ENCODE results near the gene FSTL5.

Gene FSTL5

DNA sequence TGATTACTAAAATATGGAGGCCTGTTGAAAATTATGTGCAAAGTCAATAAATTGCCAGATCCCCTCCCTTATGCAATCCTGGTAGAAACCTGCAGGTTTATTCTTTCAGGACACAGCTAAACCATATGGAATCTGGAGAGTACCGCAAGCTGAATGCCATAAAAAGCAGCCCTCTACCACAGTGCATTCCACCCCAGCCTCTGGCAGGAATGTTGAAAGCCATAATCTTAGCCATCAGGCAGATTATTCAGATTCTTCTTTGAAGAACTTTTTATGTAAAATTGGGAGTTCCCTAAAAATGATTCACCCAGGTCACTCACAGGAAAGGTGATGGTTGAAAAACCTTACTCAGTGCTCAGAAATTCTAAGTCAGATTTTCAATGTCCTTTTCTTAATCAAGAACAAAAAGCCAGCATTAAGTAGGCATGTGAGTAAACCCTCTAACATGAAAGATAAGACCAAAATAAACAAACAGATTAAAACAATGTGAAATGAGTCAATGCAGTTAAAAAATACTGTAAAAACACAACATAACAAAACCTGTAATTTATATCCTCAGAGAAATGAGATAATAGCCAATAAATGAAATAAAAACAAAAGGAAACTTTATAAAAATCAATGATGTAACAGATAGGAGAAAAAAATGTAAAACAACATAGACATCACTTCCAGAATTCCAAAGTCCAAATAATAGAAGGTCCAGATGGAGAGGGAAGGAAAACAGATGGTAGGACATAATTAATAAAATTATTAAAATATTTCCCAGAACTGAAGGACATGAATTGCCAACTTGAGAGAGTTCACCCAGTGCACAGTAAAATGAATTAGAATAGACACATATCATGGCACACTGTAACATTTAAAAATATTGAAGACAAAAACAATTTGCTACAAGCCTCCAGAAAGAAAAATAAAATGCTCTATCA, 226.9 kb downstream of the FSTL5 start:
- FAIRE-seq = no peak

DNA sequence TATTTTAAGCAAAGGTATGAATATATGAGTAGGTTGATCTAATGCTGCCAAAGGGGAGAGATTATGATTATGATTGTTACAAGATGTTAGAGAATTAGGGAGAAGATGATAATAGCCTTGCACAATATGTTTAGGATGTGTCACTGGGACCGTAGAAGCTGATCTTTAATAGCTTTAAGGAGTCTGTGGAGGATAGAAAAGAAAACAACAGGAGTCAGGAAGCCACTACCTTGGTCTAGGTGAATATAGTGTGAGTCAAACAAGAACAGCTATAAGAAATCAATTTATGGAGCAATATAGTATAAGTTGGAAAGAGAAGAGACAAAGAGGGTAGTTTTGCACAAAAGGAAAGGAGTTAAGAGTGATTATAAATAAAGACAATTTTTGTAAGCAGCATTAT, 232.7 kb downstream of the FSTL5 start:
- no peak for FAIRE-seq

- no peak for FAIRE-seq
These were observed 233.8 kb downstream of the FSTL5 start for GRCh38 chr4:161929956-161930355.

DNA sequence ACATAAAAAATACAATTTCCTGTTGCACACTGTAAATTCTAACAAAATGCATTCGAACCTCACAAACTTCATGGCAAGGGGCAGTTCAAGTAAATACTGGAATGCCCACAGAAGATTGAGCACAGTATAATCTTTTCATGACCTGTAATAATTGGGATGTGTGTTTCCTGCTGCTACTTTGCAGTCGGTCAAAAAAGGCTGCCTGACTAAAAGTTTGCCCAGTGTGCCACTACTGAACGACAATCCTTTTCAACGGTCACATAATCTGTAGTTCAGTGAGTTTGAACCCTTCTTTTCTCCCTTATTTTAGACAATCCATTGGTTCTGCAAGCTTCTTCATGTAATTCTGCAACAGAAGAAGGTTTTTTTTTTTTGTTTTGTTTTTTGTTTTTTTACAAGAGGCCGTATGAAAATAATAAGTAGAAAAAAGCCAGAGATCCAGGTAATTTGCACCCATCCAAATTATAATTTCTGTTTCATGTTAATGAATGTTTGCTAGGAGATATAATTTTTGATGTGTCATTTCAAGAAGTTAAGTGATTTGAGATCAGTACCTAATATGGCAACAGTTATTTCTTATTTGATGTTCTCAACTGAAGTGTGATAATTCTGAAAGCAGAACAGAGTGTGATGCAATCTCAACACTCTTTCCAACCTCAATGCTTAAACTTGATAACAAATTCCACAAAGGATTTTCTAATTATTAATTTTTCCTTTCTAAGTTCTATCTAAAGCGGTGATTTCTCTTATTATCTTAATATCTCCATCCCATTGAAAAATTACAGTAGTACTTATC, 237.6 kb downstream of the FSTL5 start:
- FAIRE-seq = no peak

- no peak for FAIRE-seq
These were observed 243.3 kb downstream of the FSTL5 start for GRCh38 chr4:161920304-161921052.

DNA sequence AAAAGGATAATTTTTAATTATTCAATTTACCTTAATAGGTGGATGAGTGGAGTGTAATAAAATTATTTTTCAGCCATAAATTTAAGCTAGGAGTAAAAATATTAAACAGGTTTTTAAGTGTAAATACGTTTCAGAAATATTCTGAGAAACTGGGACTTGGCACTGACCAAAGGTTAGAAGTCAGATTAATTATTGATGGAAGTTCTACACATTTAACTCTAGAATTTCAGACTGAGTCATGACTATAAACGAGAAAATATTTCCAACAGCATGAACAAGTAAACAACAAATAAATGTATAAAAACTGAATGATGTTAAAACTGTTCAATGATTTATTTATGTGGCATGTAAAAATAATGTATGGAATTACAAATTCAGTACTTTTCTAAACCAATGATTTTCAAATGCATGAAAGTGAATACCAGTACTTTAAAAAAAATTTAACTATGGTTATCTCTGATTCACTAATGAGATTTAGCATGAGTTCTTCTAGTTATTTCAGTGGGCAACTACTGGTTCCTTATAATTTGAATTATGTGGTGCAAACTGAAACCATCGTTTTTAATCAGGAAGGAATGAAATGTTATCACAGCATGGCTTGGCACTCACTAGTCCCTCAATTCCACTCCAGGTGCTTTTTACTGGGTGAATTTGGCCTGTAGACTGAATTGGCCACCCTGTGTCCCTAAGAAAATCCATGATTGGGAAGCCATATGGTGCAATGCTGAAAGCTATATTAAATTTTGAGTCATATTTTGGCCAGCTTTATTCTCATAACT, 244.2 kb downstream of the FSTL5 start:
- FAIRE-seq = no peak

DNA sequence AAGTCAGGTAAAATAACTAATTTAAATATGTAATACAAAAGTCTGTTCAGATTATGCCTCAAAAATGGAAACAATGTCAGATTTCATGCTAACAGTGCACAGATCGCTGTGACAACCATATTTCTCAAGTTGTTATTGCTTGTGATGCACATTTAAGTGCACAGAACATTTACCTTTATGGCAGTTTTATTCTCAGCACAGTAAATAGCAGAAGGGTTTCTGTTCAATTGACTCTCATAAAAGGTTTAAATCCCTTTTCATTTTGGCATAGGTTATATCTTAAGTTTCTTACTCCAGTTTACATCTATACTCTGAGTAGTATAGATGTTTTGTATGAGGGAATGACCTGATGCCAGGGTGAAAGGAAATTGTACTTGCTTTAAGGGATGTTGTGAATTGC, 247.8 kb downstream of the FSTL5 start:
- FAIRE-seq = no peak

DNA sequence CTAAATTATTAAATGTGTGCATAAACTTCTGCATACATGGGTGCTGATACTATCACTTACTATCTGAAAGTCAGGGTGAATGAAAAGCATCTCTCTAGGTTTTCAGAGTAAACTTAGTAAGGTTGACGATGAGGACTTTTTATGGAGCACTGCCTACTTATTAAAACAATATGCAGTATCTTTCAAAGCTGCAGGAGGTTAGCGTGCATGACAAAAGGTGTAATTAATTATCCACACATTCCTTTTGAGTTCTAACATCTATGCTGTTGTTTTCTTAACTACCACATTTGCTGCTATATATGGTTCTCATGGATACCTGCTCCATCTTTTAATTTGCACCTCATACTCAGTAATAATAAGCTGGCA, 256.2 kb downstream of the FSTL5 start:
- FAIRE-seq = no peak

GRCh38 chr4:161906836-161907589, 256.8 kb downstream of the FSTL5 start:
- no peak for FAIRE-seq

DNA sequence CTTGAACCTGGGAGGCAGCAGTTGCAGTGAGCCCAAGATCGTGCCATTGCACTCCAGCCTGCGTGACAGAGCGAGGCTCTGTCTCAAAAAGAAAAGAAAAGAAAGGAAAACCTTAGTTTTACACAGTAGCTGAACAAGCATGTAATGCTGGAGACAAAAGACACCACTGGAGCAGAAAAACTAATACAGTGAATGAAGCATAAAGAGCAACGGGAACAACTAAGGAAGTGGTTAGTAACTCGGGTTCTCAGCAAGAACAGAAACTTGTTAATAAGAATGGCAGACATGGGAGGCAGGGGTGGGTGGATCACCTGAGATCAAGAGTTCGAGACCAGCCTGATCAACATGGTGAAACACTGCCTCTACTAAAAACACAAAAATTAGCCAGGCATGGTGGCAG, 263.7 kb downstream of the FSTL5 start:
- no peak for FAIRE-seq

DNA sequence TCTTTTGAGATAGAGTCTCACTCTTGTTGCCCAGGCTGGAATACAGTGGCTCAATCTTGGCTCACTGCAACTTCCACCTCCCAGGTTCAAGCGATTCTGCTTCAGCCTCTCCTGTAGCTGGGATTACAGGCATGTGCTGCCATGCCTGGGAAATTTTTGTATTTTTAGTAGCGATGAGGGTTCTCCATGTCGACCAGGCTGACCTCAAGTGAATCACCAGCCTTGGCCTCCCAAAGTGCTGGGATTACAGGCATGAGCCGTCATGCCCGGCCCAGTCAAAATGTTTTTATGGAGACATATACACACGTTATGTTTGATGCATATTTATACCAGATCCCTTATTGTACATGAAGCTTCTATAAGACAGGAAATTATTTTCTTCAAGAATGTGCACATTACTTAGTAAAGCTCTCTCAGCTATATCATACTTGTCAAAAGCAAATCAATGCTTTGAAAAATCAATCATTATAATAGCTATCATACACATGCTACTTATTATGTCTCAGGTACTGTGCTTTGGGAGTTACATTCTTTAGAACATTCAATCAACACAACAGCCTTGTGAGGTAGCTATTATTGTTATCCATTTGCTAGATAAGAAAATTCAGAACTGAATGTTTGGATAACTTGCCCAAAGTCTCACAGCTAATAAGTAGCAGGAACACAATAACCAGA, 269.2 kb downstream of the FSTL5 start:
- FAIRE-seq = no peak

GRCh38 chr4:161894014-161894413, 269.8 kb downstream of the FSTL5 start:
- no peak for FAIRE-seq

DNA sequence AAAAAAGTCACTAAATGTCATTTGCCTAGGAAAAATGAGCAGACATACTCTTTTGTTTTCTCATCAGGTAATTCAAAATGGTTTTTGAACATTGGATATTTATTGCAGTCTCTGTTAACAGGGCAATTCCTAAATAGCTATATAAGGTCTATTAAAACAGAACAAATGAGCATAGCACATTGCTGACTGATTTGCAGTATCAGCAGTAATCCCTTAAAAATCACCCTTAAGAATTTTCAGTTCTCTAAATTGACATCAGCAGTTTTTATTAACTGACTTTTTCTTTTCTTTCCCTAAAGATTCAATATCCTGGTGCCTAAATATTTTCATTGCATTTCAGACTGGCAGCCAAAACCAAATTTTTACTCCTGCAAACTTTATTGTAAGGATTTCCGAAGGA, 270.2 kb downstream of the FSTL5 start:
- no peak for FAIRE-seq

DNA sequence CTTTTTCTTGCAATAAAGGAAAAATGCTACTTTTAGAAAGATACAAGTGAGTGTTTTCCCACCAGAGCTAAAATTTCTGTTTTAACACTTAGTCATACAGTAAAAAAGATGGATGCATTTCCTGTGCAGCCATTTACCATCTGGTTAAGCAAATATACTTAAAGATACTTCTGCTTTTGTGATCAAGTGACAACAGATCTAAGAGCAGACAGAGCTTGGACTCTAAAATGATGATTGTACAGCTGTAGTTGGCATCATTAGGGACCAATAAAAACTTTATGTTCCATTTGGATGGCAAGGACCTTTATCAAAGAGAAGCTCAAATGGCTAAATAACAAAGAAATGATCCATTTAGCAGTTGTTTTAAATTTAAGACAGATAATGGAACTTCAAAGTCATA, 270.8 kb downstream of the FSTL5 start:
- no peak for FAIRE-seq

GRCh38 chr4:161883157-161883556, 280.6 kb downstream of the FSTL5 start:
- no peak for FAIRE-seq

DNA sequence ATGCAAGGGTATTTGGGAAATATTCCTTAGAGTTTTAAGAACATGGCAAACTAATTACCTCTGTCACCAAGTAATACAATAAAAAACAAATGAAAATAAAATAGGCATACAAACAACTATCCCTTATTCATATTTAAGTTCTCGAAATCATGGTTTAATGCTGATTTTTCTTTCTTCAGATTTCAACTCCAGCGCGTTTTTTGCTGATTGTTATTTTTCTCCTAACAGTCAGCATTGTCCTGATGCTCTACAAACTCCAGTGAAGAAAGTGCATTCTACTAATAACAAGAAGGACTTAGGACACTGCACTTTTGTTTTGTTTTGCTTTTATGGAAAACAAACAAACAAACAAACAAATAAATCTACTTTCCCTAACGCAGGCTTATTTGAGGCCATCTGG, 282.4 kb downstream of the FSTL5 start:
- FAIRE-seq = no peak

GRCh38 chr4:161869511-161869910, 294.3 kb downstream of the FSTL5 start:
- FAIRE-seq = no peak

GRCh38 chr4:161856711-161857326, 307.0 kb downstream of the FSTL5 start:
- FAIRE-seq = no peak

DNA sequence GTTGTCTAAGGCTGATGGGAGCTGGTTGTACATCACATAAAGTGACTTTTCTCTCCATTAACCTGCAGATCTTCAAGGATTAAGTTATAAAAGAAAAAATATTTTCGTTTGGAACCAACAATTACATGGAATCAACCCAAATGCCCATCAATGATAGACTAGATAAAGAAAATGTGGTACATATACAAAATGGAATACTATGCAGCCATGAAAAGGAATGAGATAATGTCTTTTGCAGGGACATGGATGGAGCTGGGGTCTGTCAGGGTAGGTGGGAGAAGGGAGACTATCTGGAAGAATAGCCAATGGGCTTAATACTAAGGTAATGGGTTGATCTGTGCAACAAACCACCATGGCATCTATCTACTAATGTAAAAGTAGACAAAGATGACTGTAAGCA, 313.2 kb downstream of the FSTL5 start:
- FAIRE-seq = no peak

DNA sequence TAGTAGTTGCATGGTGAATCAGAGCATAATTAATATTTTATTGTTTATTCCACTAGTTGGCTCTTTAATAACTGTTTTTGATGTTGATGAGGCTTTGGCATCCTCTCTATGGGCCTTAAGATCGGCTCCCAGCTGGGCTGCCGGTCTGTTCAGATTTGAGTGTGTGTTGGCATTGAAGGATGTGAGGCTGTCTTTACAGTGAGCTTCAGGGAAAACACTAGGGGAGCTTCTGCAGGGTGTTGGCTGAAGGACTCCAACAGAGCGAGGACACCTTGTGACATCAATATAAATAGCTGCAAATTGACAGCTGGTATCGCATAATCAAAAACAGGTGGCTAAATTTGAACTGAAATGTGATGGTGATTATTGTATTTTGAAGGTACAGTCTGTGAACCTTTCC, 322.0 kb downstream of the FSTL5 start:
- no peak for FAIRE-seq

- FAIRE-seq = no peak
These were observed 334.2 kb downstream of the FSTL5 start for GRCh38 chr4:161829591-161829990.

All from islet of Langerhans (tissue), 1 donor.